ENCODE data around the gene P3R3URF. TPM values are rescaled to one million over a fixed set of nuclear protein-coding genes. Genes with fewer than 3 reads are reported as not detected.

The P3R3URF gene
- total RNA-seq, 2 donors from 2014 or later: not detected

DNA sequence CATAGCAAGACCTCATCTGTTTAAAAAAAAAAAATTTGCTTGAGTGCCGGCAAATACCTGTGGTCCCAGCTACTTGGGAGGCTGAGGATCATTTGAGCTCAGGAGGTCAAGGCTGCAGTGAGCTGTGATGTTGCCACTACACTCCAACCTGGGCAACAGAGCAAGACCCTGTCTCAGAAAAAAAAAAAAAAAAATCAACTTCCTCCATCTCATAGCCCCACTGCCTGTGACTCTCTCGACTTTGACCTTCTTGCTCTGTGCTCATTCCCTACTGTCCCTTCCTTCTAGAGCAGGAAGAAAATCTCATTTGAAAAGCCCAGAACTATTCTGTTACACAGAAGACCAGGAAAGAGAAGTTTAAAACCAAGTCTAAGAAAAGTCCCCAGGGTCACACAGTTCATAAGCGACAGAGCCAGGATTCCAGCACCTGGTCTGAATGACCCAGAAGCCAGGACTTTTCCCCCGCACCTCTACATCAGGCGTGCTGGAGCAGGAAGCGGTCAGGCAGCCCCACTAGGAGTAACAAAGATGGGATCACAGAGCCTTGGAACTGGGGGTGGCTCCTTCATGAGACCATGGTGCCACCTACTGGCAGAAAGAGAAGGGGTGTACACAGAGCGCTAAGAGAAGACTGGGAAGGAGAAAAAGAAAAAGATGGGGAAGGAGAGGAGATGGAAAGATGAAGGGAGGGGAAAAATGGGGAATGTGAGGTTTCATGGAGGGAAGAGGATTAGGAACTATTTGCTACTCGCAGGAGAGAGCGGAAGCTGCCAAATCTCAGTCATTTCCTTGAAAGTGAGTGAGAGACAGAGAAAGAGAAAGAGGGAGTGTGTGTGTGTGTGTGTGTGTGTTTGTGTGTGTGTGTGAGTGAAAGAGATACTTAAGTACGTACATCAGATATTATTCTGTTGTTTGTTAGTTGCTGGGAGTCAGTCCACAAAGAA lies 3.1 kb upstream of the P3R3URF start:
- peak; percentile 83 to 87 for ATAC-seq
- intact Hi-C loops (cut with DNase I): loop anchor here (1.0 to 10.0 kb wide), 4 partner anchors 47 to 142 kb away; partner anchors contain the start of gene PIK3R3 (in 1 of the 2)
- DNase-seq: peak; percentile 82

DNA sequence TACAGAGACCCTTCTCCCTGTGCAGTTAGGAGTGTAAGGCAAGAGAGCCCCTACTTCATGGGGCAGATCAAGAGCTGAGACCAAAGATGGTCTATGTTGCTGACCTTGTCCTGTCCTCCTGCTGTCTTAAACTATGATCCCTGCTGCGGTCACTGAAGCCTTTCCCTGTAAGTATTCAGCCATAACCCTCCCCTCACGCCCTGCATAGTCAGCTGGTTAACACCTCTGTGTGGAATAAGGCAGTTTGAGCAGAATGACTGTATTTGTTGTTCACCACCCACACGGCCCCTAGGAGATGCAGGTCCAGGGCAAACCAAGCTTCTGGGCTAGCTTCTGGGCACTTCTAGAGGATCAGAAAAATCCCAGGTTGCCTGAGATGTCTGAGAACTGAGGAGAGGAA lies 1.0 kb downstream of the P3R3URF start:
- ATAC-seq: no peak

DNA sequence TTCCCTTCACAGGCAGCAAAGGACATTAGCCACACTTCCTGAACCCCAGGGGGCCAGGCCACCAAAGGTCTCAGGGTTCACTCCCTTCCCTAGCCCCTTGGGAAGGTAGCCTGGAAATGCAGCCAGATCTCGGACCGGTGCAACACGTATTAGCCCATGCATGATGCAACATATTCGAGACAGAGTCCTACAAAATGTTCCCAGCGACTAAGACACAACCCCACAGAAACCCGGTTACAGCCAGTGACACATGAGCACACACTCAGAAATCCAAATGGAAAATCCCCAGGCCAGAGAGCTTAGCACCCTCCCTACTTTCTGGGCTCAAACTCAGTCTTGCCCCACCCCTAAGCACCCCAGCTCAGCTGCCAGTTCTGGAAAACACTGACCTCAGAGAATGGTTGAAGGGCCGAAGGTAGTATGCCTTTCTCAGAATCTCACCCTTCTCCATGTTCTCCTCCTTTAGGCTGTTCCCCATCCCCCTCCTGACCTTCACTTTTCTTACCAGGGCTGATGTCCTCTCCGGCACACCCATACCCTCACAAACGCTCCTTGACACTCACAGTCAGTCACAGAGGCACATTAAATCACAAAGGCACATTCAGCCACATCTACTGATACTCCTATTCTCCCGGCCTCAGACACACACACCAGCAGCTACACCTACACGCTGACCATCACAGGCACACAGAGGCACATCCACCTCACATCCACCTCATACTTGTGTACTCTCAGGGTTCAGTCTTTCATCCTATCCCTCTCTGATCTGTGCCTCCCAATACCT lies 1.6 kb downstream of the P3R3URF start, which contains the start of gene TSPAN1:
TSPAN1 (plus strand) TSS at position 640 of the 784 bp plus-strand sequence. CDS start 6,021 bp downstream, outside the sequence.
- intact Hi-C loops (cut with DNase I): loop anchor here (5.0 to 10.0 kb wide), 3 partner anchors 42 to 137 kb away; partner anchors contain the start of gene PIK3R3 (in 2 of the 2)
- peak; percentile 40 to 55 for ATAC-seq
- DNase-seq: peak; percentile 50

More for the DNA sequence above, 1.0 kb downstream of the P3R3URF start:
- intact Hi-C loops (cut with DNase I): loop anchor here in 1 of 2 donors (5.0 to 10.0 kb wide), 3 partner anchors 43 to 138 kb away; partner anchors contain the start of gene PIK3R3
- no peak for DNase-seq

DNA sequence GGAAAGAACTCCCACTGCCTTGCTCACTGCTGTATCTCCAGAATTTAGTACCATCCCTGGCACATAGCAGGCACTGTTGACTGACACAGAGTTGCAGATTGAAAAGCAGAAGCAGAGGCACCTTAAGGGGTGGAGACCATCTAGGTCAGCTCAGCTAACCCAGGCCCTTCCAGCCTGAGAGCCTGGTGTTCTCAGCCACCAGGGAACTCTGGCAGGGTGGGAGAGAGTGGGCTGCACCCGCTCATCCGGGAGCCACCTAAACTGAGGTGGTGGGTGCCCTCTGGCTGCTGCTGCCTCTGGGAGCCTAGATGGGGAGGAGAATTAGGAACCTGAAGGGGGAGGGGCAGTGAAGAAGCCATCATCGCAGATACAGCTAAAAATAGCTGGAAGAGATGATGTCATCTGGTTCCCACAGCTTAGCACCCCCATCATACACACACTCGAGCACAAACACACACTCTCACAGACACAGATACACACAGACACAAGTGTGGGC lies 2.9 kb downstream of the P3R3URF start:
- DNase-seq (no peak), ATAC-seq (peak; percentile 45 to 49)
- intact Hi-C loops (cut with DNase I): loop anchor here (5.0 to 10.0 kb wide), 2 partner anchors 41 to 59 kb away; partner anchors contain the start of gene PIK3R3 (in 1 of the 2)

DNA sequence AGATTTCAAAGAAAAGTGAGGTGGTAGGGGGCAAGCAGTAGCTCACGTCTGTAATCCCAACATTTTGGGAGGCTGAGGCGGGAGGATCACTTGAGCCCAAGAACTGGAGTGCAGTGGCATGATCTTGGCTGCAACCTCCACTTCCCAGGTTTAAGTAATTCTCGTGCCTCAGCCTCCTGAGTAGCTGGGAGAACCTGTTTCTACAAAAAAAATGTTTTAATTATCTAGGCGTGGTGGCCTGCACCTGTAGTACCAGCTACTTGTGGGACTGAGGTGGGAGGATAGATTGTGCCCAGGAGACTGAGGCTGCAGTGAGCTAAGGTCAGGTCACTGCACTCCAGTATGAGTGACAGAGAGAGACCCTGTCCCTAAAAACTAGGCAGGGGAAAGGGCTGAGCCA lies 4.0 kb downstream of the P3R3URF start:
- ATAC-seq (no peak), DNase-seq (no peak)
- intact Hi-C loops (cut with DNase I): loop anchor here (5.0 to 10.0 kb wide), 2 partner anchors 40 to 58 kb away; partner anchors contain the start of gene PIK3R3 (in 1 of the 2)

DNA sequence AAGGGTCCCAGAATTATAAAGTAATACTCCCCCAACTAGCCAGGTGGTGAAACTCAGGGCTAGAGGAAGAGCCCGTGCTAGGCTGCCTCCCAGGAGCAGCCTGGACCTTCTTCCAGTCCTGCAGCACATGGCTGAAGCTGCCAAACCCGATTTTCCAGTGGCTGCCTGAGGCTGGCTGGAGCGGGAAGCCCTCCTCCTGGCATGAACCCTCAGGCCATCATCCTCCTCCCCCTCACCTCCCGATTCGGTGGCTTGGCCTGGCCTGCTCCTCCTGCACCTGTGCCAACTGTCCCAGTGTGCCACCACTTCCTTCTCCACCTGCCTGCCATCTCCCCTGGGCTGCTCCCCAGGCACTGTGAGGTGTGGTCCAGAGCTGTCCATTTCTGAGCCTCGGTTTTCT lies 4.4 kb downstream of the P3R3URF start:
- no peak for ATAC-seq
- DNase-seq: no peak
- intact Hi-C loops (cut with DNase I): loop anchor here (5.0 to 10.0 kb wide), 2 partner anchors 40 to 57 kb away; partner anchors contain the start of gene PIK3R3 (in 1 of the 2)

DNA sequence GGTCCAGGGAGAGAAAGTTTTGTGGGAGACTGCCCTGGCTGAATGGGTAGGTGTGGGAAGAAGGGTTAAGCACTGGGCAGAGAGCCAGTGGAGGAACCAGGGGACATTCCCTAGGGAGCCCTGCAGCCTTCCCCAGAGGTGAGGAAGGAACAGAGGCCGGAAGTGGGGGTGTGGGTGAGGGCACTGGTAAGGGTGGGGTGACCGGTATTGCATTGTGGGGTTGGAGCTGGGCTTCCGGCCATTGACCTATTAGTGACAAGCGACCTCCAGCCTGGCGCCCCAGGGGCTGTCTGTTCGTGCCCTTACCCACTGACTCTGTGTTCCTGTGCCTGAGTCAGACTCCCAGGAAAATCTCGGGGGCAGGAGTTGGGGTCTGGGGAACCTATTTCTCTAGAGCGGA lies 4.9 kb downstream of the P3R3URF start:
- ATAC-seq (peak in 1 of 2 donors; percentile 22), DNase-seq (peak; percentile 60)
- intact Hi-C loops (cut with DNase I): loop anchor here (5.0 to 10.0 kb wide), 2 partner anchors 39 to 57 kb away; partner anchors contain the start of gene PIK3R3 (in 1 of the 2)

DNA sequence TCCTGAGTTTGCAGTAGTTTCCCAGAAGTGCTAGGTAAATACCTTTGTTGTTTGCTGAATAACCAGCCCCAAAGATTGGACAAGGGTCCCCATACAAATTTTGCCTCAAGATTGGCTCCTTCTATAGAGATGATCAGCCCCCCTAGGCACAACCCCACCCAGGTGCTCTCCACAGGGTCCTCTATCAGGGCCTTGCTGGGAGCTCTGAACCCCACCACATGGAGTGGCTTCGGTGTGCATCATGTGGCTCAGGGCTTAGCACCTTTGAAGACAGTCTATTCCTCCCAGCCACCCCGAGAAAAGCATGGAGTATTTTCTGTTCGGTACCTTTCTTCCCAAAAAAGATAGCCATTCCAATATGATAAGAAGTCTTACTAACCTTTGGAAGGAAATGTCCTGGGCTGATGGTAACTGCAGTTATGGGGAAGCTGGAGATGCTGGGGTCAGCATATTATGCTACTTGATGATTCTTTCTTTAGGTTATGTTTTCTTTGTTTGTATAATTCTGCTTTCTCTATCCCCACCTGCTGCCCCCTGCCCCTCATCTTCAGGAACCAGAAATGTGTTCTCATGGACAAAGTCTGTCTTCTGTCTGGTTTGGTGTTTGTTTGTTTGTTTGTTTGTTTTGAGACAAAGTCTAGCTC lies 6.4 kb downstream of the P3R3URF start:
- intact Hi-C loops (cut with DNase I): loop anchor here (5.0 to 10.0 kb wide), 2 partner anchors 38 to 55 kb away; partner anchors contain the start of gene PIK3R3 (in 1 of the 2)
- DNase-seq (no peak), ATAC-seq (no peak)

DNA sequence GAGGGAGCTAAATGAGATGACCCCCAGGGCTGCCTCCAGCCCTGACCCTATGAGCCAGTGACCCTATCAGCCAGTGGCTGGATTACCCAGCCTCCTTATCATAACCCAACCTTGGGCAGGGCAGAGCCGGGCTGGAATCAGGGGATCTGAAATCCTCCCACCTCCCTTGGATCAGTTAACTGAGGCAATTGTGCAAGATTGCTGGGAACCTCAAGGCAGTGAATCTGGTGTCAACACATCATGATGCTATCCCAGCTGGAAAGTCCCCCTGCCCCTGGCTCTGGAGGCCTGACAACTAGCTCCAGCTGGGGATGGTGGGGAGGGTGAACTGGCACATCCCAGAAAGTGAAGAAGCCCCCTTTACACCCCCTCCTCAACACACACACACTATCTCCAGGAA lies 7.8 kb downstream of the P3R3URF start:
- intact Hi-C loops (cut with DNase I): no loop called here
- ATAC-seq: no peak
- no peak for DNase-seq

DNA sequence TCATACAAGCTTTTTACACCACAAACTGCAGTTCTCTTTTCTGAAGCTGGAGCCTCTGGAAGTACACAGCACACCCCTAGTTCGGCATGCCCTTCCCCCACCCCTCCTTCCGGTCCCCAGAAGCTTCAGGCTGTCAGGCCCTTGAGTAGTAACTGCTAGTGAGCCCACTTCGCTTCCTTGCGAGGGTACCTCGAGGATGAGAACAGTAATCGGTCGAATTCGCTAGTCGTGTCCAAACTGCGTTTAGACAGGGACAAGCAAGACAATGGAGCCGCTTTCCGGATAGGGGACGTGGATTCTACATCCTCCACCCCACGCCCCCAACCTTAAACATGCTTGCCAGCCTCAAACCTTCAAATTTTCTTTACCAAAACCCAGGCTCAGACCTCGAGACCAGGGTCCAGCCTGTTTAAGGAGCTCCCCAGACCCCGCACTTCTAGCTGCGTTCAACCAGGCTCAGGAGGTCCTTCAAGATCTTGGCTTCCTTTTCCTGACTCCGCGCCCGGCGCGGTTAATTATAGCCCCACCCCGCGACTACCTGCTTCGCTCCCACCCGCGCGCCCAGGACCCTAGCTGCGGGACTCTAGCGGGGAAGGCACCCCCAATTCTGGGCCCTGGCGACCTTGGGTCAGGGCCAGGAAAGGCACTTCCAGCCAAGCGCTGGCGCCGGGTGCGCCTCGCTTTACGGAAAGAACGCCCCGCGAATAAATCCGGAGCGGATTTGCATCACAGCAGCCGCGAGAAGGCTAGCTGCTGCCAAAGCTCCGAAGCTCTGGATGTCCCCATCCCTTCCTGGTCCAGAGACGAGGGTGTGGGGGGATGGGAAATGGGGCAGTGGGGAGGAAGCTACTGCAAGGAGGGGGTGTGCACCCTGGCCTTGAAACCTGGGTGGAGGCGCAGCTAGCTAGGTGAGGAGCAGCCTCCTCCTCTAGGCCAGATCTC lies 9.5 kb downstream of the P3R3URF start:
- ATAC-seq (peak; percentile 66 to 79), DNase-seq (peak; percentile 86)
- intact Hi-C loops (cut with DNase I): no loop called here

DNA sequence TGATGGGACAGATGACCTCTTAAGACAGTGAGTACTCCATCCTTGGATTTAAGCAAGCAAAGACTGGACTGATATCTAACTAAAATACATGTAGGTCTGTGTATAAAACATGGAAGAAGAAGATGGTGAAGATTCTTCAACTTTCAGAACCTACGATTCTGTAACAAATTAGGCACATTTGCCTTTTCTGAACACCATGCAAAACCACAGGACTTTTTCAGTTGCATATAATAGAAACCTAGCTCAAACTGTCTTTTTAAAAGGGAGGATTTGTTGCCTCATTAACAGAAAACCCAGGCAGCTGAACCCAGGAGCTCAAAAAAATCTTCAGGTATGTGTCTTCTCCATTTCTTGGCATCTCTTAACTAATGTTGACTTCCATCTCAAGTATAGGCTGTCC lies 16.1 kb downstream of the P3R3URF start:
- no peak for DNase-seq
- intact Hi-C loops (cut with DNase I): no loop called here
- no peak for ATAC-seq

DNA sequence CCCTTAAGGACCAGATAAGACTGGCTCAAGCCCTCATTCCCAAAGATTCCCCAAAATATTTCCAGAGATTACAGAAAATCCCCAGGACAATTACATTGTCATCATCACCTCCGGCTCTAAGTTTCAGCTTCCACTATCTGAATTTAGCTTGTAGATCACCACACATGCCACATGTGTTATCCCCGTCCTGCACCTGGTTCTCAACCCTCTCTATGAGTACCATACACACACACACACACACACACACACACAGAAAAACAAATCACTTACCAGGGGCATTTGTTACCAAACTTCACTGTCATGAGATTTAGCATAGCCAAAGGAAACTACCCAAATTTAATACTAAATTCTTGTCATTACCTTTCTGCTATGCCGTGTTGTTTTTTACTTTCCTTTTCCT lies 16.8 kb downstream of the P3R3URF start:
- ATAC-seq (no peak), DNase-seq (no peak)
- intact Hi-C loops (cut with DNase I): no loop called here

DNA sequence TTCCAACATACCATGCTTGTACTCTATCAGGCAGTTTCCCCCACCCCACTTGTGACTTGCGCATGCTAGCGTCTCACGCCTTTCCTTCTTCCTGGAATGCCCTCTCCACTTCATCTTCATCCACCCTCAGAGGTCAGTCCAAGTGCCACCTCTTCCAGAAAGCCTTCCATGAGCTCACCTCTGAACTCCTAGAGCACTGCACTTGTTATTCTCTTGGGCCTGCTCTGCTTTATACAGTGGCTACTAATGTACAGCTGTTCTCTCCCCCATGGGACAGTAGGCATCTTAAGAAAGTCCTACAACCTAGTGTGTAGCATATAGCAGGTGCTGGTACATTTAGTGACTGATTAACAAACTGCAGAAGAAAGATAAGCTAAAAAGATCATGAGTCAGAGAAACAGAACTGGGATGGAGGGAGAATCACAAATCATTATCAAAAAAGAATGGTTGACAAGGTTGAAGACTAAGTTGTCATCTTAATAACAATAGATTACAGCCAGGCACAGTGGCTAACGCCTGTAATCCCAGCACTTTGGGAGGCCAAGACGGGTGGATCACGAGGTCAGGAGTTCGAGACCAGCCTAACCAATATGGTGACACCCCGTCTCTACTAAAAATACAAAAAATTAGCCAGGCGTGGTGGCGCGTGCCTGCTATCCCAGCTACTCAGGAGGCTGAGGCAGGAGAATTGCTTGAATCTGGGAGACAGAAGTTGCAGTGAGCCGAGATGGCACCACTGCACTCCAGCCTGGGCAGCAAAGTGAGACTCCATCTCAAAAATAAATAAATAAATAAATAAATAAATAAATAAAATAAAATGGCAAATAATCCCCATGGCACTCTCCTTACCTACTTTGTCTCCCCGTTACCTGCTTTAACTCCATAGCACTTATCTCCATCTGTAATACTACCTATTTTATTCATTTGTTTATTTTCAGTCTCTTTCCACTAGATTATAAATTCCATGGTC lies 17.7 kb downstream of the P3R3URF start:
- ATAC-seq (no peak), DNase-seq (no peak)
- intact Hi-C loops (cut with DNase I): no loop called here

DNA sequence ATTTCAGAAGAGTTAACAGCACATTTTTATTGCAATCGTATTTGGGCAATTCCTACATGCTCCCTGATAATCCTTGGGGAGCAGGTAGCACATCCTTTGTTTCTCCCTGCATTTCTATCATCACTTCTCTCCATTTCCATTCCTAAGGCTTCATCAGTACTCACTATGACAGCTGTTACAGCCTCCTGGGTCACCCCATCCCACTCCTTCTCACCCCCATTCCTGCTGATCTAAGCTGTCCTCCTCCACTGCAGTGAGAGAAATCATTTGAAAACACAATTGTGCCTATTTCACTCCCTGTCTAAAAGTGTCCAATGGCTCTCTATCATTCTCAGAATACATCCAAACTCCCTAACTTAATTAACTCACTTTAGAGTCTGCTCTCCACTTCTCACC lies 18.4 kb downstream of the P3R3URF start:
- intact Hi-C loops (cut with DNase I): no loop called here
- ATAC-seq: no peak
- DNase-seq: no peak

DNA sequence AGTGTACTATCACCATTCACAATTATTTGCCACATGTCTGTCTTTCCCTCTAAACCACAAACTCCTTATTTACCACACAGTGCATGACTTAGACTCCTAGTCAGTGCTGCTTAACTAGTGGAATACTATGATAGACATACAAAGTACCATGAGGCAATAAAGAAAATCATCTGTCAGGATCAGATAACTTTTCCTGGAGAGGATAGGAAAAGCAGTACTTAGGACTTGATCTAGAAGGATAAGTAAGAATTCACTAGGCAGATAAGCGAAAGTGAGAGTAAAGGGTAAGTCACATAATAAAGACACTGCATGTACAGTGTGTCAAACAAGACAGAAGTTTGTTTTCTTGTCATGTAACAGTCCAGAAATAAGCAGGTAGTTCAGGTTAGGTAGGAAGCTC lies 22.6 kb downstream of the P3R3URF start:
- no peak for ATAC-seq
- no peak for DNase-seq
- intact Hi-C loops (cut with DNase I): no loop called here

DNA sequence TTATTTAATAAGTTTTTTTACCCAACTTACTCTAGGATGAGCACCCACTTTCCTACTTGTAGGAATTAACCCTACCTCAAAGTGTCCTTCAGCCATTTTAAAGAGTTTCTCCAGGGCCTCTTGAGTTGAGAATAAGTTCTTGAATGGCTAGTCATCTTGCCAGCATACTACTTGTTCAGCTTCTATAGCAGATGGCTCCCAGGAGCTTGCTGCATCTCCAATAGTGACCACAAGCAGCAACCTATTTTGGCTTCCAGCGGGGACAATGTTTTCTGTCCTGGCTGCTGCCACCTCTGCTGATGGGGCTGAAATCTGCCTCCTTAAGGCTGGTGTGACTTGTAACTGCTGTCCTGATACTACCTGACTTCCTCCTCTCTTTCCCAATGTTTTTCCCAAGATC lies 23.1 kb downstream of the P3R3URF start:
- ATAC-seq: no peak
- no peak for DNase-seq
- intact Hi-C loops (cut with DNase I): no loop called here

All from left cardiac atrium (tissue), 4 donors.